Caco-2 (cell line): Measurements from ENCODE around the gene GAA. TPM values are rescaled to one million over a fixed set of nuclear protein-coding genes. Genes with fewer than 3 reads are reported as not detected.

ENCODE experiments used
- BruUV-seq: library from RNA; stranded (reverse); fragments of 400-500 nt; replicated peaks from 2 replicates; lab custom pipeline; 2021; lab: Mats Ljungman, UMichigan
- CTCF ChIA-PET: fragments of 300-600 bp; sonication (Branson Sonifier 250); formaldehyde crosslinking; loops from one replicate; lab custom pipeline; 2022; ENCODE audit warnings: antibody characterized with exemption; lab: Charles Lee
- POLR2A ChIA-PET: fragments of 300-600 bp; sonication (Branson Sonifier 250); formaldehyde crosslinking; loops from one replicate; lab custom pipeline; 2022; ENCODE audit warnings: antibody characterized with exemption; lab: Charles Lee
- DNase-seq, 2 experiments: peaks; one replicate each; pipeline versions ENCODE4 v3.0.0 to v3.0.0-alpha.2; 2020 to 2022
- H3K27me3 ChIP-seq: replicated peaks from 2 replicates; pipeline ENCODE4 v1.6.0; 2011; ENCODE audit warnings: low read length; ENCODE audit not compliant: control insufficient read depth, insufficient read depth
- H3K36me3 ChIP-seq: 2 replicates; pipeline ENCODE4 v1.5.1; 2011; ENCODE audit warnings: low read length; ENCODE audit not compliant: control insufficient read depth, insufficient read depth
- H3K4me1 ChIP-seq: fragments of 250-450 bp; sonication (Bioruptor Pico); 2 replicates; pipeline ENCODE4 v1.5.1; 2020; ENCODE audit warnings: mild to moderate bottlenecking
- H3K4me3 ChIP-seq: 2 replicates; pipeline ENCODE4 v1.5.1; 2011; ENCODE audit warnings: low read depth, mild to moderate bottlenecking, control low read depth, low read length
- H3K9me3 ChIP-seq: fragments of 250-450 bp; sonication (Bioruptor Pico); 2 replicates; pipeline ENCODE4 v1.5.1; 2020; ENCODE audit warnings: mild to moderate bottlenecking, moderate library complexity
- H3K27ac Mint-ChIP-seq: one replicate; pipeline ENCODE4 v1.8.0; 2022; ENCODE audit warnings: mixed read lengths; ENCODE audit not compliant: unreplicated experiment
- H3K27me3 Mint-ChIP-seq: one replicate; pipeline ENCODE4 v1.8.0; 2022; ENCODE audit warnings: mixed read lengths; ENCODE audit not compliant: insufficient read depth, unreplicated experiment
- H3K36me3 Mint-ChIP-seq: one replicate; pipeline ENCODE4 v1.8.0; 2022; ENCODE audit warnings: mild to moderate bottlenecking, mixed read lengths; ENCODE audit not compliant: insufficient read depth, unreplicated experiment
- H3K4me1 Mint-ChIP-seq: one replicate; pipeline ENCODE4 v1.8.0; 2022; ENCODE audit warnings: low read depth, mixed read lengths; ENCODE audit not compliant: unreplicated experiment
- H3K4me3 Mint-ChIP-seq: one replicate; pipeline ENCODE4 v1.8.0; 2022; ENCODE audit warnings: mild to moderate bottlenecking, moderate library complexity, mixed read lengths; ENCODE audit not compliant: unreplicated experiment
- H3K9me3 Mint-ChIP-seq: one replicate; pipeline ENCODE4 v1.8.0; 2022; ENCODE audit warnings: mixed read lengths; ENCODE audit not compliant: unreplicated experiment
- CTCF ChIP-seq, 2 experiments: fragments of 200-600 bp in 1 of 2; IDR thresholded peaks; 1 replicate in 1 of 2; 2 replicates in 1 of 2; pipeline versions ENCODE4 v1.5.1 to v1.8.0; 2011 to 2022; ENCODE audit warnings: antibody characterized with exemption in 1 of 2, control low read depth in 1 of 2, inconsistent platforms in 1 of 2, low read depth in 1 of 2, low read length in 1 of 2, mild to moderate bottlenecking in 1 of 2, moderate library complexity in 1 of 2; ENCODE audit not compliant: insufficient read depth in 1 of 2, severe bottlenecking in 1 of 2, unreplicated experiment in 1 of 2
- intact Hi-C: fragments of 100-400 bp; cut with micrococcal nuclease; formaldehyde crosslinking; loops from one replicate; pipeline ENCODE4 v1.10.0; 2022; ENCODE audit not compliant: unreplicated experiment
- total RNA-seq: library from RNA; stranded (reverse); gene quantifications from 2 replicates; pipeline ENCODE4 v1.2.3, GENCODE V29; 2022

Gene GAA
- total RNA-seq, 1 experiment from 2014 or later: 42.4 TPM

GRCh38 chr17:80116921-80117380 is 15.6 kb downstream of the GAA start:
- Mint-ChIP-seq H3K9me3 (no peaks in the 10 kb centered on the region), H3K27ac (no peak overlapping the region), H3K36me3 (no peaks in the 10 kb centered on the region), H3K4me3 (no peak overlapping the region), H3K4me1 (no peaks in the 10 kb centered on the region), H3K27me3 (no peaks in the 10 kb centered on the region)
- no peak for TF ChIP-seq CTCF (IDR thresholded peaks at IDR 0.05; ENCODE audit: insufficient read depth in 1 of 2, low read depth in 1 of 2, low read length in 1 of 2, severe bottlenecking in 1 of 2, unreplicated experiment in 1 of 2)
- H3K4me1 ChIP-seq: no peaks in the 10 kb centered on the region
- H3K4me3 ChIP-seq: no peak overlapping the region
- H3K36me3 ChIP-seq: no peaks in the 10 kb centered on the region
- DNase-seq: no peak
- ChIA-PET POLR2A (no interaction called here), CTCF (interaction anchor here (1.4 kb wide), 1 partner anchor 16 kb away, joined by 4 read pairs; the partner anchor contains the start of gene GAA)
- intact Hi-C loops: no loop called here
- no TSS peak for BruUV-seq
- no peaks in the 10 kb centered on the region for H3K27me3 ChIP-seq
- no peaks in the 10 kb centered on the region for H3K9me3 ChIP-seq

GRCh38 chr17:80117491-80118401 is 16.4 kb downstream of the GAA start:
- ChIA-PET CTCF (interaction anchor here (1.4 kb wide), 1 partner anchor 16 kb away, joined by 4 read pairs; the partner anchor contains the start of gene GAA), POLR2A (interaction anchor here (0.6 kb wide), 1 partner anchor 278 kb away, joined by 3 read pairs; no protein-coding TSS in a partner anchor)
- BruUV-seq: no TSS peak
- Mint-ChIP-seq H3K4me1 (no peaks in the 10 kb centered on the region), H3K9me3 (no peaks in the 10 kb centered on the region), H3K36me3 (no peaks in the 10 kb centered on the region), H3K4me3 (no peak overlapping the region), H3K27me3 (no peaks in the 10 kb centered on the region), H3K27ac (no peak overlapping the region)
- TF ChIP-seq CTCF (IDR thresholded peaks at IDR 0.05; ENCODE audit: insufficient read depth in 1 of 2, low read depth in 1 of 2, low read length in 1 of 2, severe bottlenecking in 1 of 2, unreplicated experiment in 1 of 2): no peak
- DNase-seq: no peak
- Histone ChIP-seq H3K9me3 (no peaks in the 10 kb centered on the region), H3K4me1 (no peaks in the 10 kb centered on the region), H3K36me3 (no peaks in the 10 kb centered on the region), H3K4me3 (no peak overlapping the region), H3K27me3 (no peaks in the 10 kb centered on the region)
- intact Hi-C loops: no loop called here

GRCh38 chr17:80118601-80119270 is 17.4 kb downstream of the GAA start:
- no peaks in the 10 kb centered on the region for H3K4me1 Mint-ChIP-seq
- H3K27me3 ChIP-seq: no peaks in the 10 kb centered on the region
- no peak for TF ChIP-seq CTCF (IDR thresholded peaks at IDR 0.05; ENCODE audit: insufficient read depth in 1 of 2, low read depth in 1 of 2, low read length in 1 of 2, severe bottlenecking in 1 of 2, unreplicated experiment in 1 of 2)
- no peak overlapping the region for H3K4me3 Mint-ChIP-seq
- no peak for DNase-seq
- H3K9me3 Mint-ChIP-seq: no peaks in the 10 kb centered on the region
- H3K9me3 ChIP-seq: no peaks in the 10 kb centered on the region
- CTCF ChIA-PET: interaction anchor here (1.2 kb wide), 1 partner anchor 18 kb away, joined by 5 read pairs; the partner anchor contains the start of gene GAA
- no TSS peak for BruUV-seq
- H3K36me3 ChIP-seq: no peaks in the 10 kb centered on the region
- H3K27ac Mint-ChIP-seq: no peak overlapping the region
- no peak overlapping the region for H3K4me3 ChIP-seq
- POLR2A ChIA-PET: no interaction called here
- no peaks in the 10 kb centered on the region for H3K36me3 Mint-ChIP-seq
- no peaks in the 10 kb centered on the region for H3K4me1 ChIP-seq
- intact Hi-C loops: no loop called here
- no peaks in the 10 kb centered on the region for H3K27me3 Mint-ChIP-seq
